HG03469 (cell line): ENCODE data around the gene SPPL2A.
"Not testable (repeated sequence)": the region's sequence is repeated elsewhere in the genome, so short reads cannot be mapped to it uniquely, and the experiment has no call there.

Source experiments
- ATAC-seq: cut with Tn5 transposase; IDR thresholded peaks from one replicate; pipeline ENCODE4 v1.9.1; 2021; ENCODE audit warnings: mild to moderate bottlenecking, moderate library complexity, moderate number of reproducible peaks; ENCODE audit not compliant: unreplicated experiment

The SPPL2A gene

GRCh38 chr15:50694634-50695165, 70.8 kb downstream of the SPPL2A start:
- ATAC-seq = not testable (repeated sequence)

DNA sequence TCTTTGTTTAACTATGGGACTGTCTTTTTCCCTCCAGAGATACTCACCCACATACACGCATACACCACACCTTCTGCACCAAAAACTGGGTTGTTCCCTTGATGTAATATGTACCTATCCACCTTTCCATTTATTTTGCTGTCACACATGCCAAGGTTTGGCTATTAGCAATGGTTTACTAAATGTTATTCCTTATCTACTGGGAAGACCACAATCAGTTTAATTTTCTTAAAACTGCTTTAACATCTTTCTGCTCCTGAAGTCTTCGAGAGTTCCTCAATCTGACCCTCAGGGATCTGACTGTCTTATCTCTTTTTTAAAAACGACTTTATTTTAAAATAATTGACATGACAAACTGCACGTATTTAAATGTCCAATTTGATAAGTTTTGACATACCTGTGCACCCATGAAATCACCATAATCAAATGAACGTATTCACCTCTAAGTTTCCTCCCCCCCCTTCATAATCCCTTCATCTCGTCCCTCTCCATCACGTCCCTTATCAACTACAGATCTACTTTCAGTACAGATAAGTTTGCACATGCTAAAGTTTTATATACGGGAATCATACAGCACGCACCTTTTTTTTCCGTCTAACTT, 78.1 kb downstream of the SPPL2A start:
- no peak for ATAC-seq

DNA sequence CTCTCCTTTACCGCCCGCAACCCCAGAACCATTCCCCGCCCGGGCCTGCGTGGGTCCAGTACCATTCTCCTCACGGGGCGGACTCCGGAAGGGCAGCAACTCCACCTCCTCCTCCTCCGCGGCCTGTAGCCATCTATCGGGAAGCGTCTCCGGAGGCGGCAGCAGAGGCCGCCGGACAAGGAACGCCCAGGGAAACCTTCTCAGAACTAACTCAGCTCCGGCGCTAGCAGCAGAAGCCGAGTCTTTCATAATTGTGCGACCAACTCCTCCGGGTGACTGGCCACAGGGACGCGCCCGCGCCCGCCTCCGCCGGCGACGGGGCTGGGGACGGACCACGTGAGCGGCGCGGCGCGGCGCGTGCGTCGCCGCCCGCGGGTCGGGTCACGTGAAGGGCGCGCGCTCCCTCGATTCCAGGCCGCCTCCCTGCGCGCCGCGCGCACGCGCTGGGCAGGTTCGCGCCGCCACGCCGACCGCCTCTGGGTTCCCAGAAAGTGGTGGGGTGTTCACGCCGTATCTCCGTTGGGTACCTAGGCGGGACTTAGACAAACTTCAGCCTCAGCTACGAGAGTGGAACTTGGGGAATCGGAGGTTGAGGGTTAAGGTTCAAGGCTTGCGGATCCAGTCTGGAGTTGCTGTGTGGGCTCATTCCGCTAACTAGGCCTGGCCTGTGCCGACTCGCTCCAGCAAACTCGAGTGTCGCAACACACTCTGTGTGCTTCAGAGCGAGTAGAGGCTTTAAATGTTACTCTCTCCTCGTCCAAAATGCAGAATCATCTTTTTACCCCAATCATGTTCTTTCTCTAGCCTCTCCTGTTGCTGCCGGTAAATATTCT, 78.8 kb downstream of the SPPL2A start, which contains the start of gene TRPM7:
Gene TRPM7 (minus strand): TSS at position 329 of the 833 bp plus-strand sequence. CDS start 264 bp downstream, at position 65.
- ATAC-seq = peak; percentile 75

DNA sequence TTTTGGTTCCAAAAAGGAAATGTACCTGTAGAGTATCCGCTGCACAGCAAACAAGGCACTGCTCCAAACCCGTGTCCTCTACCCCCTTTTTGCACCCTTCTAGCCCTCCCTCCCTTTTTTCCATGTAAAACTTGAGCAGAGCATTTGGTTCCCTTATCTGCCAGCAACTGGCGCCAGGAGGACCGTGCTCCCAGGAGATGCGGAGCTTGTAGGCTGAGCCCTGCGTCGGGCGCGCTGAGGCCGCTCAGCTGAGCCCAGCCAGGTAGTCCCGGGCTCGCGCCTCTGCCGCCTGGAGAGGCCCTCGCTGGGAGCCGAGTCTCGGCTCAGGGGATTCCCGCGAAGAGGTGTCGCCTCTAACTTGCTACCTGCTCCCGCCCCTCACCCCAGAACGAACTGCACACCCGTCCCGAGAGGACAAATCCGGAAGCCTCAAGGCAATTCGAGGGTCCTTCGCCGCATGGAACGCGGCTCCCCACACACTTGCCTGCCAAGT, 79.5 kb downstream of the SPPL2A start:
- ATAC-seq = peak; percentile 28

- no peak for ATAC-seq
These were observed 80.1 kb downstream of the SPPL2A start for GRCh38 chr15:50685191-50685975.

DNA sequence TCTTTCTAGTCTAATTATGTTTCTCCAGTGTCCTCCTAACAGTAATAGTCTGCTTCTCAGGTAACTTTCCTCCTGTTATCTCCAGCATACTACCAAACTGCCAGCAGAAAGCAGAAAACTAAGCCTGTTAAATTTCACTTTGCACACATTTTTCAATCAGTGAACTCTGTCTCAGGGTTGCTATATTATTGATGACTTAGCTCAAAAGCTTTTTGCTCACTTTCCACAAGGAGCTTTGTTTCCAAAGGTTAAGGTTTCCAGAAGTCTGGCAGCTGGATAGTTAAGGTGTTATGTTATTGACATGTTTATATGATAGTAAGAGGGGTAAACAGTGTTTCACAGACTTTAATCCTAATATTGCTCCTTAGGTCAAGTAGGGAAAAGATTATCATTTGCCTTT, 84.0 kb downstream of the SPPL2A start:
- ATAC-seq = no peak

- no peak for ATAC-seq
These were observed 88.6 kb downstream of the SPPL2A start for GRCh38 chr15:50676799-50677483.

DNA sequence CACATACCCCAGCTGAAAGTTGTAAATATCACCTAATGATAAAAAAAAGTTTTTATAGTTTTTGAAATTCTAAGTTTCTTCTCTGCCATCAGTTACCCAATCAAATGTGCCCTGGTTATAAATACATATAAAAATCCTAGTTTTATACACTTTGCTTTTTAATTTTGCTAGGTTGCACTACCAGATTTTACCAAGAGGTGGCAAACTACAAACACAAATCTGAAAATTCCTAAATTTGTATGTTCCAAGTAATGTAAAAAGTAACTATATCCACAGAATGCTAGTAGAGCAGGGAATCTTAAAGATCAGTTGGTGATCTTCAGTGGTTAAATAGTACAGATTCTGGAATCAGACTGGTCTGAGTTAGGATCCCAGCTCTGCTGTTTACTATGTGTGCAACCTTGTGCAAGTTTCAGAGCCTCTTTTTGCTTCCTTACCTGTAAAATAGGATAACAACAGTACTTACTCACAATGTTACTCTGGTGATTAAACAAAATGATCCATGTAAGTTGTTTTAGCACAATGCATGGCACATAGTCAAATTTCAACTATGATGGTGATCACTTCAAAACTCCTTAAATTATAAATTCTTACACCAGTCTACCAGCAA, 89.9 kb downstream of the SPPL2A start:
- ATAC-seq = no peak

DNA sequence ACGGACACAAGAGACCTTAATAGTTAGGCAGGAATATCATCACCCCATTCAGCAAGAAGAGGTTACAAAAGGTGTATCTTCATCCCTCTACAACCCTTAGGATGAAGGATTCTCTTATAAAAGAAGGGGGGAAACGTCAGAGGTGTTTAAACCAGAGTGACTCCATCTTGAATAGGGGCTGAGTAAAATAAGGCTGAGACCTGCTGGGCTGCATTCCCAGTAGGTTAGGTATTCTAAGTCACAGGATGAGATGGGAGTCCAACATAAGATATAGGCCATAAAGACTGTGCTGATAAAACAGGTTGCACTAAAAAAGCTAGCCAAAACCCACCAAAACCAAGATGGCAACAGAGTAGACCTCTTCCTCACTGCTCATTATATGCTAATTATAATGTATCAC, 95.4 kb downstream of the SPPL2A start:
- no peak for ATAC-seq

- ATAC-seq = no peak
These were observed 95.9 kb downstream of the SPPL2A start for GRCh38 chr15:50669611-50670010.

- no peak for ATAC-seq
These were observed 99.6 kb downstream of the SPPL2A start for GRCh38 chr15:50665938-50666337.

DNA sequence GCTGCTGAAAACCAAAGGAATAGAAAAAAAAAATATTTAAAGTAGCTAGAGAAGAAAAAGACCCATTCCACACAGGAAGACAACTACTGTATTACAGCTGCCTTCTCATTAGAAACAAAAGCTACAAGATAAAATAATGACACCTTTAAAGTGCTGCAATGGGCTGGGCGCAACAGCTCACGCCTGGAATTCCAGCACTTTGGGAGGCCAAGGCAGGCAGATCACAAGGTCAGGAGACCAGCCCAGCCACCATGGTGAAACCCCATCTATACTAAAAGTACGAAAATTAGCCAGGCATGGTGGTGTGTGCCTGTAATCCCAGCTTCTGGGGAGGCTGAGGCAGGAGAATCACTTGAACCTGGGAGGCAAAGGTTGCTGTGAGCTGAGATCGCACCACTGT, 110.0 kb downstream of the SPPL2A start:
- no peak for ATAC-seq

- ATAC-seq = no peak
These were observed 112.3 kb downstream of the SPPL2A start for GRCh38 chr15:50653156-50653743.

GRCh38 chr15:50652671-50653070, 112.8 kb downstream of the SPPL2A start:
- ATAC-seq = no peak
